BE2C (cell line): Measurements from ENCODE around the gene GPR25.

Source experiments
- DNase-seq: peaks from one replicate; pipeline ENCODE4 v3.0.0-alpha.2; 2020
- H3K27me3 ChIP-seq: fragments of 250-450 bp; sonication (Bioruptor Pico); 2 replicates; pipeline ENCODE4 v1.5.1; 2020; ENCODE audit warnings: mild to moderate bottlenecking
- H3K36me3 ChIP-seq: fragments of 250-450 bp; sonication (Bioruptor Pico); 2 replicates; pipeline ENCODE4 v1.5.1; 2020; ENCODE audit warnings: mild to moderate bottlenecking
- H3K4me1 ChIP-seq: fragments of 250-450 bp; sonication (Bioruptor Pico); 2 replicates; pipeline ENCODE4 v1.5.1; 2020
- H3K4me3 ChIP-seq: 2 replicates; pipeline ENCODE4 v1.5.1; 2011; ENCODE audit warnings: low read depth, low read length
- H3K9me3 ChIP-seq: fragments of 250-450 bp; sonication (Bioruptor Pico); 2 replicates; pipeline ENCODE4 v1.5.1; 2020
- CTCF ChIP-seq: IDR thresholded peaks from 2 replicates; pipeline ENCODE4 v1.5.1; 2012; ENCODE audit warnings: mild to moderate bottlenecking, low read depth, low read length

The GPR25 gene

GRCh38 chr1:200922406-200922805, 49.6 kb downstream of the GPR25 start:
- Histone ChIP-seq H3K4me3 (no peak overlapping the region), H3K27me3 (peaks cover 5% of the 10 kb centered on the region), H3K9me3 (no peaks in the 10 kb centered on the region), H3K4me1 (no peaks in the 10 kb centered on the region), H3K36me3 (no peaks in the 10 kb centered on the region)
- TF ChIP-seq CTCF, result no peak
- no peak for DNase-seq

GRCh38 chr1:200923601-200924000, 50.8 kb downstream of the GPR25 start:
- H3K9me3 ChIP-seq, result no peaks in the 10 kb centered on the region
- H3K4me1 ChIP-seq, result no peaks in the 10 kb centered on the region
- DNase-seq, result no peak
- no peak overlapping the region for H3K4me3 ChIP-seq
- TF ChIP-seq CTCF, result no peak
- peaks cover 5% of the 10 kb centered on the region for H3K27me3 ChIP-seq
- no peaks in the 10 kb centered on the region for H3K36me3 ChIP-seq
